Epithelial cell of proximal tubule (primary cell): Measurements from ENCODE around the gene DLG1. TPM values are rescaled to one million over a fixed set of nuclear protein-coding genes. Genes with fewer than 3 reads are reported as not detected.
A peak's percentile ranks its signal among the peaks of the same experiment; 100 is the strongest.

Source experiments
- DNase-seq: peaks from one replicate; pipeline ENCODE4 v3.0.0-alpha.2; 2011; ENCODE audit warnings: low read depth
- H3K4me3 ChIP-seq: 2 replicates; pipeline ENCODE4 v1.5.1; 2011; ENCODE audit warnings: low read depth, mild to moderate bottlenecking, low read length
- CTCF ChIP-seq: conservative IDR thresholded peaks from 2 replicates; pipeline ENCODE4 v1.5.1; 2012; ENCODE audit warnings: low read depth, mild to moderate bottlenecking, low read length
- total RNA-seq: library from RNA; depleted of rRNA; stranded (reverse); fragments of >200 nt; gene quantifications from 2 replicates; pipeline ENCODE4 v1.2.3, GENCODE V29; 2015

The DLG1 gene
- total RNA-seq, 1 donor from 2014 or later: 67.6 TPM

DNA sequence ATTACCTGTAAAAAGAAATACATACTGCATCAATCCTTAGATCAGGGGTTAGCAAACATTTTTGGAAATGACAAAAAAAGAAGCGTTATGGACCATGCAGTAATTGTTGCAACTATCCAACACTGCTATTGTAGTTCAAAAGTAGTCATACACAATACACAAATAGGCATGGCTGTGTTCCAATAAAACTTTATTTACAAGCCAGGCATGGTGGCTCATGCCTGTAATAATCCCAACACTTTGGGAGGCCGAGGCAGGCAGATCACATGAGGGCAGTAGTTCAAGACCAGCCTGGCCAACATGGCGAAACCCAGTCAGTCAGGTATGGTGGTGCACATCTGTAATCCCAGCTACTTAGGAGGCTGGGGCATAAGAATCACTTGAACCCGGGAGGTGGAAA, 124.8 kb downstream of the DLG1 start:
- DNase-seq: no peak

GRCh38 chr3:197171481-197172067, 126.8 kb downstream of the DLG1 start:
- H3K4me3 ChIP-seq: no peak overlapping the region
- DNase-seq: no peak
- no peak for TF ChIP-seq CTCF

More for the DNA sequence above, 124.8 kb downstream of the DLG1 start:
- TF ChIP-seq CTCF: no peak
- no peak overlapping the region for H3K4me3 ChIP-seq

DNA sequence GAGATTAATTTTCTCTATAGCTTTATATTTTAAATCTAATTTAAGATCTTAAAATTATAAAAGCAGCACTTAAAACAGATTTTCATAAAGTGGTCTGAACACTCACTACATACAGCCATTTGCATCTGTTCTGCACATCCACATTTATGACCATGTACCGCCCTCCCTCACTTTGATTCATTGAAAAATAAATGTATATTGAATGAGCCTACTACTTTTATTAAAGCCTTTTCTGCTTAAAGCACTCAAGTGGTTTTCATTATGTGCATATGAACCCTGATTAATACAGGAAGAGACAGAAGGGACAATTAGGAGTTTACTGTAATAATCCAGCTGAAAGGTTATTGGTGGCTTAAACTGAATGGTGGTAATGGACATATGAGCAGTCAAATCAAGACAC, 129.4 kb downstream of the DLG1 start:
- no peak for TF ChIP-seq CTCF
- no peak for DNase-seq
- no peak overlapping the region for H3K4me3 ChIP-seq

GRCh38 chr3:197168606-197169005, 129.8 kb downstream of the DLG1 start:
- DNase-seq: peak; percentile 13
- no peak for TF ChIP-seq CTCF

DNA sequence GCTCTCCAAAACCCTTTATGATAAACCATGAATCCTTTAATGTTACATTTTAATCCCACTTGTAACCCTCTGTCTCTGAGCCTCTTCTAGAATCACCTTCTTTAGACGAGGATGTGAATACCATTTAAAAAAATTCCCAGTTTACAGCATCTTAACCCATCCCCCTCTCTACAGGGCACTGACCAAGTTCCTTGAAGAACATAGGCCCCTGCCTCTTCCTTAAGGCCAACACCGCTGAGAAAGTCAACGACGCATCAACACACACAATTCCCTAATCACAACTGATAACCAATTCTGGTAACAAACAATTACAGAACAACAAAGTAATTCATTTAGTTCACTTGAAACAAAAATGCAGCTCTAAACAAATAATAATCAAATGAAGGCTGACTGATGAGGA, 130.3 kb downstream of the DLG1 start:
- TF ChIP-seq CTCF: no peak
- no peak for DNase-seq
- no peak overlapping the region for H3K4me3 ChIP-seq

More at GRCh38 chr3:197168606-197169005, 129.8 kb downstream of the DLG1 start:
- no peak overlapping the region for H3K4me3 ChIP-seq

GRCh38 chr3:197167549-197167948, 130.9 kb downstream of the DLG1 start:
- DNase-seq: no peak
- no peak for TF ChIP-seq CTCF
- no peak overlapping the region for H3K4me3 ChIP-seq

- no peak overlapping the region for H3K4me3 ChIP-seq
- no peak for TF ChIP-seq CTCF
- DNase-seq: no peak
Measured at GRCh38 chr3:197165890-197166289, 132.5 kb downstream of the DLG1 start.
